ENCODE results near the gene DMKN.

Gene DMKN

GRCh38 chr19:35493971-35494370 is 19.5 kb downstream of the DMKN start:
- TF ChIP-seq ZNF8 (CRISPR knock-in tag; IDR thresholded peaks at IDR 0.05) (no peak), PPARA (CRISPR knock-in tag; IDR thresholded peaks at IDR 0.05; ENCODE audit: borderline replicate concordance) (no peak), ZFP30 (CRISPR knock-in tag; IDR thresholded peaks at IDR 0.05) (no peak), POU6F1 (CRISPR knock-in tag; IDR thresholded peaks at IDR 0.05; ENCODE audit: borderline replicate concordance, low read depth) (no peak), TOX (CRISPR knock-in tag; IDR thresholded peaks at IDR 0.05; ENCODE audit: borderline replicate concordance) (no peak), SNAI2 (CRISPR knock-in tag; IDR thresholded peaks at IDR 0.05) (no peak), CSDC2 (CRISPR knock-in tag; IDR thresholded peaks at IDR 0.05) (no peak), CSRNP3 (CRISPR knock-in tag; IDR thresholded peaks at IDR 0.05) (no peak), PATZ1 (CRISPR knock-in tag; IDR thresholded peaks at IDR 0.05; ENCODE audit: borderline replicate concordance) (no peak), OSR1 (CRISPR knock-in tag; IDR thresholded peaks at IDR 0.05) (no peak), ESRRG (CRISPR knock-in tag; IDR thresholded peaks at IDR 0.05) (no peak), ZC3H10 (CRISPR knock-in tag; IDR thresholded peaks at IDR 0.05) (no peak), ZNF70 (CRISPR knock-in tag; IDR thresholded peaks at IDR 0.05) (no peak), ISL1 (CRISPR knock-in tag; IDR thresholded peaks at IDR 0.05) (no peak), TCF4 (CRISPR knock-in tag; IDR thresholded peaks at IDR 0.05; ENCODE audit: borderline replicate concordance) (no peak), BACH2 (CRISPR knock-in tag; IDR thresholded peaks at IDR 0.05; ENCODE audit: borderline replicate concordance) (no peak), RARB (CRISPR knock-in tag; IDR thresholded peaks at IDR 0.05) (no peak), ARNTL (CRISPR knock-in tag; IDR thresholded peaks at IDR 0.05; ENCODE audit: borderline replicate concordance, low read depth) (no peak)

GRCh38 chr19:35491836-35492360 is 21.6 kb downstream of the DMKN start:
- TF ChIP-seq CSRNP3 (CRISPR knock-in tag; IDR thresholded peaks at IDR 0.05) (no peak), RARB (CRISPR knock-in tag; IDR thresholded peaks at IDR 0.05) (no peak), ZNF70 (CRISPR knock-in tag; IDR thresholded peaks at IDR 0.05) (no peak), TSHZ2 (CRISPR knock-in tag; IDR thresholded peaks at IDR 0.05) (no peak), TCF4 (CRISPR knock-in tag; IDR thresholded peaks at IDR 0.05; ENCODE audit: borderline replicate concordance) (no peak), ESRRG (CRISPR knock-in tag; IDR thresholded peaks at IDR 0.05) (no peak), ZFP30 (CRISPR knock-in tag; IDR thresholded peaks at IDR 0.05) (no peak), ZC3H10 (CRISPR knock-in tag; IDR thresholded peaks at IDR 0.05) (no peak), PPARA (CRISPR knock-in tag; IDR thresholded peaks at IDR 0.05; ENCODE audit: borderline replicate concordance) (no peak), CSDC2 (CRISPR knock-in tag; IDR thresholded peaks at IDR 0.05) (no peak), PATZ1 (CRISPR knock-in tag; IDR thresholded peaks at IDR 0.05; ENCODE audit: borderline replicate concordance) (no peak), TOX (CRISPR knock-in tag; IDR thresholded peaks at IDR 0.05; ENCODE audit: borderline replicate concordance) (no peak), ZNF565 (CRISPR knock-in tag; conservative IDR thresholded peaks at IDR 0.05; ENCODE audit: low read depth) (no peak), ARNTL (CRISPR knock-in tag; IDR thresholded peaks at IDR 0.05; ENCODE audit: borderline replicate concordance, low read depth) (no peak), POU6F1 (CRISPR knock-in tag; IDR thresholded peaks at IDR 0.05; ENCODE audit: borderline replicate concordance, low read depth) (no peak), ZFP3 (CRISPR knock-in tag; IDR thresholded peaks at IDR 0.05) (no peak), SNAI2 (CRISPR knock-in tag; IDR thresholded peaks at IDR 0.05) (no peak), BACH2 (CRISPR knock-in tag; IDR thresholded peaks at IDR 0.05; ENCODE audit: borderline replicate concordance) (no peak), ISL1 (CRISPR knock-in tag; IDR thresholded peaks at IDR 0.05) (no peak)
- no peak for ATAC-seq

More at GRCh38 chr19:35493971-35494370, 19.5 kb downstream of the DMKN start:
- no peak for ATAC-seq

Measured in SK-N-SH treated with all-trans-retinoic acid at 6 μM for 48 hours (cell line).